GM18873 (cell line): ENCODE results near the gene TGFB1.

Experiments
- ATAC-seq: cut with Tn5 transposase; IDR thresholded peaks from one replicate; pipeline ENCODE4 v1.9.1; 2021; ENCODE audit warnings: mild to moderate bottlenecking, moderate library complexity, moderate number of reproducible peaks; ENCODE audit not compliant: unreplicated experiment, low FRiP score

TGFB1 gene

GRCh38 chr19:41323023-41323422 is 30.7 kb downstream of the TGFB1 start:
- ATAC-seq = no peak

GRCh38 chr19:41322451-41322850 is 31.3 kb downstream of the TGFB1 start:
- no peak for ATAC-seq

GRCh38 chr19:41321600-41322270 is 32.0 kb downstream of the TGFB1 start:
- ATAC-seq = no peak

GRCh38 chr19:41321204-41321599 is 32.5 kb downstream of the TGFB1 start:
- ATAC-seq = no peak

GRCh38 chr19:41320568-41320967 is 33.2 kb downstream of the TGFB1 start:
- no peak for ATAC-seq

GRCh38 chr19:41320185-41320518 is 33.6 kb downstream of the TGFB1 start:
- ATAC-seq = no peak

- no peak for ATAC-seq
These were observed 34.1 kb downstream of the TGFB1 start for GRCh38 chr19:41319500-41320184.

GRCh38 chr19:41318696-41319499 is 34.8 kb downstream of the TGFB1 start:
- no peak for ATAC-seq

GRCh38 chr19:41316306-41316920 is 37.3 kb downstream of the TGFB1 start:
- no peak for ATAC-seq

- no peak for ATAC-seq
These were observed 42.1 kb downstream of the TGFB1 start for GRCh38 chr19:41311613-41312012.

- no peak for ATAC-seq
These were observed 42.6 kb downstream of the TGFB1 start for GRCh38 chr19:41311072-41311471.

GRCh38 chr19:41310033-41310831 is 43.5 kb downstream of the TGFB1 start, which contains the start of gene CCDC97:
CCDC97 (plus strand) TSS chr19:41310172; CDS start chr19:41310311, 139 bp downstream.
- peak; percentile 64 for ATAC-seq

- ATAC-seq = no peak
These were observed 44.3 kb downstream of the TGFB1 start for GRCh38 chr19:41309180-41310032.

GRCh38 chr19:41308450-41309179 is 45.1 kb downstream of the TGFB1 start:
- peak; percentile 47 for ATAC-seq

- no peak for ATAC-seq
These were observed 45.7 kb downstream of the TGFB1 start for GRCh38 chr19:41307954-41308449.

GRCh38 chr19:41307090-41307875 is 46.4 kb downstream of the TGFB1 start:
- ATAC-seq = no peak

GRCh38 chr19:41305927-41306793 is 47.6 kb downstream of the TGFB1 start:
- no peak for ATAC-seq
